ENCODE data around the gene ID4.

Gene ID4

GRCh38 chr6:19804205-19805128 is 32.7 kb upstream of the ID4 start (continued):
- peak; percentile 99 for TF ChIP-seq ZNF362 (tag by site-specific recombination; IDR thresholded peaks at IDR 0.05)
- TF ChIP-seq ZNF660 (tag by site-specific recombination; IDR thresholded peaks at IDR 0.05): peak; percentile 72; the same call in 1 of the 2 replicates
- TF ChIP-seq PATZ1 (tag by site-specific recombination; IDR thresholded peaks at IDR 0.05): peak; percentile 70
- TF ChIP-seq ZBTB44 (tag by site-specific recombination; IDR thresholded peaks at IDR 0.05): peak; percentile 81
- TF ChIP-seq ZNF692 (tag by site-specific recombination; IDR thresholded peaks at IDR 0.05): peak; percentile 54; the same call in 1 of the 2 replicates
- TF ChIP-seq ATF2 (tag by site-specific recombination; IDR thresholded peaks at IDR 0.05; ENCODE audit: low read depth): peak; percentile 98
- TF ChIP-seq SP2 (tag by site-specific recombination; IDR thresholded peaks at IDR 0.05): peak; percentile 64
- TF ChIP-seq ZBTB8A (tag by site-specific recombination; IDR thresholded peaks at IDR 0.05): peak; percentile 95
- no peak for TF ChIP-seq ZNF23 (tag by site-specific recombination; IDR thresholded peaks at IDR 0.05; ENCODE audit: borderline replicate concordance)
- TF ChIP-seq WT1 (tag by site-specific recombination; IDR thresholded peaks at IDR 0.05): peak; percentile 75
- no peak for TF ChIP-seq ZFP3 (tag by site-specific recombination; IDR thresholded peaks at IDR 0.05; ENCODE audit: low read depth)
- TF ChIP-seq KLF9 (tag by site-specific recombination; IDR thresholded peaks at IDR 0.05; ENCODE audit: low read depth): 0 out of 2 replicates have a peak, but pooled peaks have one; percentile 41
- peak; percentile 24; the same call in 1 of the 2 replicates for TF ChIP-seq ZIC2 (tag by site-specific recombination; IDR thresholded peaks at IDR 0.05)
- peak; percentile 97 for TF ChIP-seq ZNF629 (tag by site-specific recombination; IDR thresholded peaks at IDR 0.05)
- peak; percentile 68 for TF ChIP-seq EGR2 (tag by site-specific recombination; IDR thresholded peaks at IDR 0.05; ENCODE audit: low read depth)
- 0 out of 2 replicates have a peak, but pooled peaks have one; percentile 40 for TF ChIP-seq PRDM4 (tag by site-specific recombination; IDR thresholded peaks at IDR 0.05)
- peak; percentile 89 for TF ChIP-seq PRDM10 (tag by site-specific recombination; IDR thresholded peaks at IDR 0.05)
- TF ChIP-seq ZNF843 (tag by site-specific recombination; IDR thresholded peaks at IDR 0.05): peak; percentile 72
- peak; percentile 85 for TF ChIP-seq ZBTB26 (tag by site-specific recombination; optimal IDR thresholded peaks at IDR 0.05)
